Erythroblast (primary cell): ENCODE results near the gene STYXL1.

Source experiments
- GATA1 ChIP-seq: IDR thresholded peaks from 2 replicates; pipeline ENCODE4 v1.6.1; 2011; ENCODE audit warnings: low read depth, mild to moderate bottlenecking, control low read depth, low read length, moderate library complexity
- POLR2A ChIP-seq: IDR thresholded peaks from 2 replicates; pipeline ENCODE4 v1.6.1; 2011; ENCODE audit warnings: mild to moderate bottlenecking, low read length

- TF ChIP-seq POLR2A (no peak), GATA1 (no peak)
Measured at GRCh38 chr7:75981203-75981452, 66.7 kb downstream of the STYXL1 start.
